SK-N-SH treated with all-trans-retinoic acid at 6 μM for 48 hours (cell line): Measurements from ENCODE around the gene ACE.

Experiments used
- ATAC-seq: fragments of 200-7000 bp; cut with Tn5 transposase; 3 replicates; pipeline ENCODE4 v1.9.1; 2020; ENCODE audit warnings: mild to moderate bottlenecking, moderate library complexity
- ARNTL ChIP-seq: fragments of 450-650 bp; formaldehyde crosslinking; IDR thresholded peaks from 2 replicates; pipeline ENCODE4 v1.5.0; 2020; ENCODE audit warnings: low read depth, mild to moderate bottlenecking, moderate library complexity, borderline replicate concordance
- BACH2 ChIP-seq: fragments of 250-450 bp; sonication (Bioruptor Pico); IDR thresholded peaks from 2 replicates; pipeline ENCODE4 v1.9.0; 2021; ENCODE audit warnings: mild to moderate bottlenecking, borderline replicate concordance
- CREB5 ChIP-seq: fragments of 250-450 bp; sonication (Bioruptor Pico); IDR thresholded peaks from 2 replicates; pipeline ENCODE4 v1.5.1; 2020; ENCODE audit warnings: low read depth, mild to moderate bottlenecking, moderate library complexity
- CSDC2 ChIP-seq: fragments of 250-450 bp; sonication (Bioruptor Pico); IDR thresholded peaks from 2 replicates; pipeline ENCODE4 v1.5.0; 2020; ENCODE audit warnings: mild to moderate bottlenecking, moderate library complexity
- ESRRG ChIP-seq: fragments of 250-450 bp; sonication (Bioruptor Pico); IDR thresholded peaks from 2 replicates; pipeline ENCODE4 v1.6.1; 2021; ENCODE audit warnings: mild to moderate bottlenecking
- GLIS3 ChIP-seq: fragments of 250-450 bp; sonication (Bioruptor Pico); IDR thresholded peaks from 2 replicates; pipeline ENCODE4 v1.5.0; 2020; ENCODE audit warnings: mild to moderate bottlenecking, moderate library complexity
- ISL1 ChIP-seq: fragments of 250-450 bp; sonication (Bioruptor Pico); IDR thresholded peaks from 2 replicates; pipeline ENCODE4 v2.1.2; 2022; ENCODE audit warnings: mild to moderate bottlenecking, moderate library complexity
- OSR1 ChIP-seq: fragments of 250-450 bp; sonication (Bioruptor Pico); IDR thresholded peaks from 2 replicates; pipeline ENCODE4 v1.8.0; 2022; ENCODE audit warnings: moderate library complexity, mild to moderate bottlenecking, inconsistent platforms
- PATZ1 ChIP-seq: fragments of 250-450 bp; sonication (Bioruptor Pico); IDR thresholded peaks from 2 replicates; pipeline ENCODE4 v1.8.0; 2020; ENCODE audit warnings: mild to moderate bottlenecking, moderate library complexity, borderline replicate concordance
- POU6F1 ChIP-seq: fragments of 250-450 bp; sonication (Bioruptor Pico); IDR thresholded peaks from 2 replicates; pipeline ENCODE4 v1.8.0; 2021; ENCODE audit warnings: low read depth, mild to moderate bottlenecking, moderate library complexity, borderline replicate concordance
- PPARA ChIP-seq: fragments of 250-450 bp; sonication (Bioruptor Pico); IDR thresholded peaks from 2 replicates; pipeline ENCODE4 v1.5.0; 2020; ENCODE audit warnings: mild to moderate bottlenecking, borderline replicate concordance
- SNAI2 ChIP-seq: fragments of 250-450 bp; sonication (Bioruptor Pico); IDR thresholded peaks from 2 replicates; pipeline ENCODE4 v1.5.0; 2020; ENCODE audit warnings: mild to moderate bottlenecking, moderate library complexity
- TCF4 ChIP-seq: fragments of 250-450 bp; sonication (Bioruptor Pico); IDR thresholded peaks from 2 replicates; pipeline ENCODE4 v1.8.0; 2021; ENCODE audit warnings: mild to moderate bottlenecking, moderate library complexity, borderline replicate concordance
- TOX ChIP-seq: fragments of 250-450 bp; sonication (Bioruptor Pico); IDR thresholded peaks from 2 replicates; pipeline ENCODE4 v1.8.0; 2021; ENCODE audit warnings: mild to moderate bottlenecking, moderate library complexity, borderline replicate concordance
- TSHZ2 ChIP-seq: fragments of 250-450 bp; sonication (Bioruptor Pico); IDR thresholded peaks from 2 replicates; pipeline ENCODE4 v1.5.0; 2020; ENCODE audit warnings: mild to moderate bottlenecking, moderate library complexity
- ZC3H10 ChIP-seq: fragments of 250-450 bp; sonication (Bioruptor Pico); IDR thresholded peaks from 2 replicates; pipeline ENCODE4 v1.5.1; 2021; ENCODE audit warnings: mild to moderate bottlenecking, moderate library complexity
- ZFP3 ChIP-seq: fragments of 250-450 bp; sonication (Bioruptor Pico); IDR thresholded peaks from 2 replicates; pipeline ENCODE4 v1.5.0; 2020; ENCODE audit warnings: mild to moderate bottlenecking, moderate library complexity
- ZFP30 ChIP-seq: fragments of 450-650 bp; formaldehyde crosslinking; IDR thresholded peaks from 2 replicates; pipeline ENCODE4 v1.5.0; 2022; ENCODE audit warnings: mild to moderate bottlenecking, moderate library complexity
- ZNF565 ChIP-seq: fragments of 450-650 bp; formaldehyde crosslinking; conservative IDR thresholded peaks from 2 replicates; pipeline ENCODE4 v1.5.0; 2020; ENCODE audit warnings: low read depth, mild to moderate bottlenecking, moderate library complexity
- ZNF70 ChIP-seq: fragments of 450-650 bp; formaldehyde crosslinking; IDR thresholded peaks from 2 replicates; pipeline ENCODE4 v1.5.0; 2020; ENCODE audit warnings: mild to moderate bottlenecking, moderate library complexity
- ZNF8 ChIP-seq: fragments of 450-650 bp; formaldehyde crosslinking; IDR thresholded peaks from 2 replicates; pipeline ENCODE4 v1.5.0; 2020; ENCODE audit warnings: mild to moderate bottlenecking, moderate library complexity

Gene ACE

GRCh38 chr17:63534078-63534570 is 57.3 kb downstream of the ACE start:
- no peak for TF ChIP-seq OSR1 (CRISPR knock-in tag)
- no peak for TF ChIP-seq TSHZ2
- TF ChIP-seq GLIS3 (CRISPR knock-in tag) = no peak
- no peak for TF ChIP-seq ISL1 (CRISPR knock-in tag)
- TF ChIP-seq TCF4 (CRISPR knock-in tag) = no peak
- TF ChIP-seq ZNF70 = no peak
- TF ChIP-seq CSDC2 = no peak
- TF ChIP-seq ZFP3 = no peak
- TF ChIP-seq SNAI2 (CRISPR knock-in tag) = no peak
- no peak for TF ChIP-seq TOX (CRISPR knock-in tag)
- no peak for TF ChIP-seq ZFP30 (CRISPR knock-in tag)
- TF ChIP-seq POU6F1 (CRISPR knock-in tag) = no peak
- no peak for ATAC-seq

GRCh38 chr17:63534816-63535455 is 58.1 kb downstream of the ACE start:
- no peak for TF ChIP-seq ZFP3
- no peak for TF ChIP-seq ZNF565 (CRISPR knock-in tag)
- no peak for ATAC-seq

- TF ChIP-seq ESRRG (CRISPR knock-in tag) = no peak
- TF ChIP-seq ZFP30 (CRISPR knock-in tag) = no peak
- TF ChIP-seq BACH2 (CRISPR knock-in tag) = no peak
- no peak for TF ChIP-seq PATZ1 (CRISPR knock-in tag)
- TF ChIP-seq CSDC2 = no peak
- no peak for TF ChIP-seq POU6F1 (CRISPR knock-in tag)
- TF ChIP-seq ZNF8 = no peak
Observed at GRCh38 chr17:63535640-63536039, 58.8 kb downstream of the ACE start.

GRCh38 chr17:63537001-63537400 is 60.1 kb downstream of the ACE start:
- ATAC-seq = no peak
- no peak for TF ChIP-seq ISL1 (CRISPR knock-in tag)

More at GRCh38 chr17:63535640-63536039, 58.8 kb downstream of the ACE start:
- no peak for ATAC-seq

GRCh38 chr17:63537991-63538692 is 61.3 kb downstream of the ACE start:
- ATAC-seq = peak; percentile 40
- TF ChIP-seq ARNTL (CRISPR knock-in tag) (no peak), ZFP3 (no peak), TCF4 (CRISPR knock-in tag) (no peak), ZFP30 (CRISPR knock-in tag) (no peak), CSDC2 (no peak), PPARA (CRISPR knock-in tag) (no peak), CREB5 (no peak), ZC3H10 (CRISPR knock-in tag) (no peak), GLIS3 (CRISPR knock-in tag) (no peak), POU6F1 (CRISPR knock-in tag) (no peak), ESRRG (CRISPR knock-in tag) (no peak)
